T-helper 1 cell treated with Interleukin-12 subunit alpha and Interleukin-12 subunit beta and Interleukin-4 antibody, amounts not matched to agents 30 ng/mL and 1 ng/mL, for 36 hours (primary cell): ENCODE measurements around the gene RGPD3. TPM values are rescaled to one million over a fixed set of nuclear protein-coding genes. Genes with fewer than 3 reads are reported as not detected.
"Not testable (repeated sequence)": the region's sequence is repeated elsewhere in the genome, so short reads cannot be mapped to it uniquely, and the experiment has no call there.

ENCODE experiments used
- intact Hi-C: fragments of 100-400 bp; cut with micrococcal nuclease; formaldehyde crosslinking; loops from one replicate; pipeline ENCODE4 v1.15.1; 2024
- total RNA-seq: library from RNA; stranded (reverse); gene quantifications from 2 replicates; pipeline ENCODE4 v1.2.3, GENCODE V29; 2022

The RGPD3 gene
- total RNA-seq, 1 donor from 2014 or later = 0.32 TPM

DNA sequence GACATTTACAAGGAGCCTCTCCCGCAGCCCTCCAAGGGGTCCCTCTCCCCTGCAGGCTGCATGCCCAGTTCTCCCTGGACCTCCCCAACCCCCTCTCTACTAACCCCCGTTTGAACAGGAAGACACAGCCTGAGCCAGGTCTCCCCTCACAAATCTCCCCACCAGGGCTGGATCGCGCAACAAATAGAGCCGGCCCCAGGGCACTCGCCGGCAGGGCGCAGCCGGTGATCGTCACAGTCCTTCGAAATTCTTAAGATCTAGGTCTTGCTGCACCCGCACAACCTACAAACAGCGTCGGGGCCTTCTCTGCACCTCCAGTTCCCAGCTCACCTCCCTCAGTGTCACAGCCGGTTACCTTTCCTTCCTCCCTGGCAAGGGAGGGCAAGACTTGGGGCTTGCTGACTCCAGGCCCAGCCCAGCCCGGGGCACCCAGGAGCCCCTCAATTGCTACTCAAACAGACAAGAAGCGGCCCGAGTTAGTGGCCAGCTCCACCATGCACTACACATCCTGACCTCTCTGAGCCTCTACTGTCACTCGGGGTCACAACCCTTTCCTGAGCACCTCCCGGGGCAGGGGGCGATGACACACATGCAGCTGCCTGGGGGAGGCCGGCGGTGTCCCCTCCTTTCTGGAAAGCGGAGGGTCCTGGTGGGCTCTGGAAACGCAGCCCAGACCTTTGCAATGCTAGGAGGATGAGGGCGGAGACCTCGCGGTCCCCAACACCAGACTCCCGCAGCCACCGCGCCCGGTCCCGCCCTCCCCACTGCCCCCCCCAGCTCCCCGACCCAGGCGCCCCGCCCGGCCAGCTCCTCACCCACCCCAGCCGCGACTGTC is 18.6 kb upstream of the RGPD3 start, which contains the start of gene CD8B2:
TSS of gene CD8B2 (plus strand) at position 814 of the 835 bp plus-strand sequence. CDS start 63 bp downstream, outside the sequence.
- intact Hi-C loops = not testable (repeated sequence)

DNA sequence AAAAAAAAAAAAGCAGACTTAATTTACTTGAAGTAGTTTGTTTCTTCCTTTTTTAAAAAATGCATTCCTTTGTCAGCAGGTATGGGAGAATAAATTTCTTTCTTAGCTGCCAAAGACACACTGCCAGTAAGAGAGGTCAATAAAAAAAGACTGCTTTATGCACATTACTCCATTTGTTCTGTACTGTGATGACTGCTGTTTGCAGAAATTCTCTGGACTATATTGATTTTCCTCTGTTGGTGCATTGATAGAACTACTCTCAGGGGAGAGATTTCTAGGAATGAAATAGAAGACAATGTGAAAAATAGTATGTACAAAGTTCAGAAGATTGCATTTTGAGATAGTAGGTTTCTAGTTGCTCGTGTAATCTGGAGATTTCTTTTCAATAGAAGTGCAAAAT is 11.3 kb upstream of the RGPD3 start:
- intact Hi-C loops = not testable (repeated sequence)

DNA sequence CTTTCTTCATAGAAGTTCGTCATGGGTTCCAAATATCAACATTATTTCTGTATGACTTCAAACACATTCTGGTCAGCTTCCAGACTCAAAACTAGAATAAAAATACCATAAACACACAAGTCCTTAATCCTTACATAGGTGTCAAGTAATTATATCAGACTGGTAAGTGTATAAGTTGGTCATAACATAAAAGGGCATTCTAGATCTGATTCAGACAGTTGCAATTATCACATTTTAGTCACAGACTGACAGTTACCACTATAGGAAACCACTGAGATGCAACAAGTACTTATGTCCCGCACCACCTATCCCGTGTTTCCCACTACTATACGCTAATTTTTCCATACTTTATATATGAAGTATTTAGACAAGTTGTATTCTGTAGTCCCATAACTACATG is 9.4 kb upstream of the RGPD3 start:
- intact Hi-C loops = not testable (repeated sequence)

DNA sequence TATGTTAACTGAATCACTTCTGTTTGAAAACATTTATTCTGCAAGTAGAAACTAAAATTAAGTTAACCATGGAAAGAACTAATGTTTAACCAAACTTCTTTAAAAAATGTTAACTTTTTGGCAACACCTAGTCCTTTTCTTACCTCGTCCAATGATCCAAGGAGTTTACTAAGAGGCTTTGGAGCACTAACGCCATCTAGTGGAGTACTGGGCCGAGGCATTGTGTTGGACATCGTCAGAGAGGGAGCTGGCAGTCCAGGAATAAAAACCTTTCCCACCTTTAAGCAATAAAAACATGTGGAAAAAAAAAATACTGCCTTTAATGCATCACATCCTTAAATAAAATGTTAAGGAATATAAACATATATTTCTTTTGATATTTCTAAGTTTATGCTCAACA is 2.4 kb upstream of the RGPD3 start:
- intact Hi-C loops = loop anchor here (1.0 kb wide), 1 partner anchor 366 kb away; no protein-coding TSS in a partner anchor

DNA sequence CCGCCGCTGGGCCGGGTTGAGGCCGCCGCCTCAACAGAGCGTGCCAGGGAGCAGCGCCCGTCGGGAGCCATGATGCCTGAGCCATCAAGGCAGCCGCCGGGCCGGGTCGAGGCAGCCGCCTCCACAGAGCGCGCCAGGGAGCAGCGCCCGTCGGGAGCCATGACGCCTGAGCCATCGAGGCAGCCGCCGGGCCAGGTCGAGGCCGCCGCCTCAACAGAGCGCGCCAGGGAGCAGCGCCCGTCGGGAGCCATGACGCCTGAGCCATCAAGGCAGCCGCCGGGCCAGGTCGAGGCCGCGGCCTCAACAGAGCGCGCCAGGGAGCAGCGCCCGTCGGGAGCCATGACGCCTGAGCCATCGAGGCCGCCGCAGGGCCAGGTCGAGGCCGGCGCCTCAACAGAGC is 697 bp downstream of the RGPD3 start:
- intact Hi-C loops = not testable (repeated sequence)

DNA sequence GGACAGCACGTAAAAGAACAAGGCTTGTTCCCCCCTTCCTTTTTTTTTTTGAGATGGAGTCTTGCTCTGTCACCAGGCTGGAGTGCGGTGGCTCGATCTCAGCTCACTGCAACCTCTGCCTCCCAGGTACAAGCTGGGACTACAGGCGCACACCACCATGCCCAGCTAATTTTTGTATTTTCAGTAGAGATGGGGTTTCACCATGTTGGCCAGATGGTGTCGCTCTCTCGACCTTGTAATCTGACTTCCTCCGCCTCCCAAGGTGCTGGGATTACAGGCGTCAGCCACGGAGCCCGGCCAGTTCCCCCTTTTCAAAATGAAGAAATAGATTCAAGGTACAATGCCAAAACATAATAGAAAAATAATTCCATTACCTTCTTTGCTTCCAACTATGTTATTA is 6.3 kb downstream of the RGPD3 start:
- intact Hi-C loops = loop anchor here (5.0 kb wide), 1 partner anchor 80 kb away; no protein-coding TSS in a partner anchor

DNA sequence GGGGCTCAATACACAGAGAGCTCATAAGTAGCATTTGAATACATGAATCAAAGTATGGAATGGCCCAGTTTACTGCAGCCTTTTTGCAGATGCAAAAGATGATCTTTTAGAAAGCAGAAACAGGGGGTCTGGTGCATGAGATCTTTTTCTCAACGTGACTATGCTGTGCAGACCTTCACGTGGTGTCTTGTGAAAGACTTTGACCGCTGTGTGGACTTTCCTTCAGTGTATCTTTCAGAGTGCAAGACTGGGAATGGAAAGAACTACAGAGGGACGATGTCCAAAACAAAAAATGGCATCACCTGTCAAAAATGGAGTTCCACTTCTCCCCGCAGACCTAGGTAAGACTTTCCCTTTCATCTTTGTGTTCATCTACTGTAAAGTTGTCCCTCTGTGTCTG is 77.5 kb downstream of the RGPD3 start:
- intact Hi-C loops = not testable (repeated sequence)

DNA sequence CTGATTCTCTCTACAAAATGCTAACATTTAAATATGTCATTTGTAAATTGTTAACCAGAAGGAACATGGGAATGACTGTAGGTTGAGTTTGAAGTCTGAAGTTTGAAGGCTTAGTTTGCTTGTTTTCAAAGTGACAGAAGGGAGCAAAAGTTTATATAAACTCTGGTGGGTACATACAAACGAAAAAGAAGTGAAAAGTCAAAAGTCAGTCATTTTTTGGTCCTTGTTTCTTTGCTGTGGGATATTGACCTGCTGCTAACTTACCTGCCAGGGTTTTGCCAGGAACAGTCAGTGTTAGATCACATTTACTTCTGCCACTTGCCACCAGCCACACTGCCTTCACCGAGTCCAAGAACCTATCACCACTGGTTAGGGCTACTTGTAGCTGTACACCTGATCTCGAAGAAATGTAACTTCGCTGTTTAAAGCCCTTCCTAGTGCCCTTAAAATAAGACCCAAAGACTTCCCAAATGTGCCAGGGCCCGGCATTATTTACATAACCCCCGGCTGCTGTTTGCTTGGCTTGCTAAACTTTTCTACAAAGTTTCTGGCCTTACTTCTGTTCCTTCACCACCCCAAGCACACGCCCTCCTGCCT is 79.3 kb downstream of the RGPD3 start:
- intact Hi-C loops = not testable (repeated sequence)

DNA sequence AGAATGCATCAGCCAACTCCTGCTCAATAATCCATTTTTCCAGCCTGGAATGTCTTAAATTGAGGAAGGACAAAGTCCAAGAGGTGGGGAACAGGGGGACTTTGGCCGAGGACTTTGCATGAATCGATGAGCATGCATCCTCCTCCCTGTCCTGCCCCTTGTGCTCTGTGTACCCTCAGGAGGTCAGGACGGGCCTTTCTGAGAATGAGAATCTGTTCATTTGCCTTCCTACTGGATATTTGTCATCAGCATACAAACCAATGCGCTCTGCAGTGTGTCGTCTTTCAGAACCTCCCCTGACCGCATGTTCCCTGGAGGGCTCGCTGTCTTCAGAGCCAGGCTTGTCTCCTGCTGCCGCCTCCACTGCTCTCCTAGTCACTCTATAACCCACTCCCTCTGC is 83.7 kb downstream of the RGPD3 start:
- intact Hi-C loops = not testable (repeated sequence)

DNA sequence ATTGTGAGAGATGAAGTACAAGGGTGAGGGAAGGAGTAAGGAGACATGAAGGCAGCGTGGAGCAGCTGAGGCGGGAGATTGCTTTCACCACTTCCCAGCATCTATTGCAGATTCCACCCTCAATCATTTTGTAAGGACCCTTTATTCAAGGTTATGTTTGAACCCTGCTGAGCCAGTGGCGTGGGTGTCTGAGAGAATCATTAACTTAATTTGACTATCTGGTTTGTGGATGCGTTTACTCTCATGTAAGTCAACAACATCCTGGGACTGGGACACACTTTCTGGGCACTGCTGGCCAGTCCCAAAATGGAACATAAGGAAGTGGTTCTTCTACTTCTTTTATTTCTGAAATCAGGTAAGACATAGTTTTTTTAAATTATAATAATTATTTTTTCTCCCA is 86.3 kb downstream of the RGPD3 start:
- intact Hi-C loops = not testable (repeated sequence)

DNA sequence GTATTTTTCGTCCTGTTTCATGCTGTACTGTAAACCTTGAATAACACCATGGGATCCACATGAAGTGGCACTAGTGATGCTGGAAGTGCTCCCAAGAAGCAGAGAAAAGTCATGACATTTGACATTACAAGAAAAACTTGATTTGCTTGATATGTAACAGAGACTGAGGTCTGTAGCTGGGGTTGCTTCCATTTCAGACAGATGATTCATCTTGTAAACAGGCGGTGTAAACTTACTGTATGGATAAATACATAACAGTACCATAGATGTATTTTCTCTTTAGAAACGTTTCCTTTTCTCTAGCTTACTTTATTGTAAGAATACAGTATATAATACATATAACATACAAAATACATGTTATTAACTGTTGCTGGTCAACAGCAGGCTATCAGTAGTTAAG is 88.6 kb downstream of the RGPD3 start:
- intact Hi-C loops = not testable (repeated sequence)

DNA sequence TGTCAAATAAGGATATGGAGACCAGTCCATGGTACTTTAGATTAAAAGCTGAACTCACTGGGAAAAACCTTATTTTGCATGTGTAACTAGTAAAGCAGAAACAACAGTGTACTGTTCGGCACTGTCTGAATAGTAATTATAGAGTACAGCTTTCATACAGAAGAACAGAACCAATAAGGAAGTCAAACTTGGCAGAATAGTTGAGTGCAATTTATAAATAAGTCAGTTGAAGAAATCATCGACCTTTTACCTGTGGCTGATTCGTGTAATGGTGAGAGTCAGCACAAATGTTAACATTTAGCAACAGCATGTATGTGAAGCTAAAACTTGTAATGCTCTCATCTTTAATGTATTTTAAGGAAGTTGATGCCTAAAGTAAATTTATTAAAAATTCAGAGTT is 99.0 kb downstream of the RGPD3 start:
- intact Hi-C loops = not testable (repeated sequence)

DNA sequence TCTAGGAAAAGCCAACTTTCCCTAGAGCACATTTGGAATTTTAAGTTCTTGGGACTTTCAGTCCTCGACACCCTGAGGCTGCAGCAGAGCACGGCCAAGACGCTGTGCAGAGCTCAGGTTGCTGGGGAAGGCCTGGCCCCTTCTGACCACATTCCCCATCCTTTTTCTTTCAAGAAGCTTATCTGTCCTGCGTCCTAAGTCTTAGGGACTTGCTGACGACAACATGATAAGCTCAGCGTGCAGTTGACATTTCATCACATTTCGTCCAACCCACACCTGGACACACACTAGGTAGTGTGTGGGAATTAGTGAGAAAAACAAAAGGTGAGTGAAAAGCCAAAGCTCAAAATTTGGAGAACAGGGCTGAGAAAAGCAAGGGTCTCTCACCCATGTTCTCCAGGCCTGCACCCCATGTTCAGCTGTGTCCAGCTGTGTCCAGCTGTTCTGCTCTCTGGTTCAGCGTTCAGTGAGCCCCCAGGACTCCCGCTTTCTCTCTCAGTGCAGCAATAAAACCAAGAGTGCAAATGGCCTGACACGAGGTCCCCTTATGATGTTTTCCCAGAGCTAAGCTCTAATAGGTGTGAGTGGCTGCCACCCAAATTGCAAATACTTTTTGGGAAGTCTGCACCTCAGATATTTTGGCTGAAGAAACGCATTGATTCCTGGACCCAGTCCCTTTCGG is 101.9 kb downstream of the RGPD3 start:
- intact Hi-C loops = no loop called here

DNA sequence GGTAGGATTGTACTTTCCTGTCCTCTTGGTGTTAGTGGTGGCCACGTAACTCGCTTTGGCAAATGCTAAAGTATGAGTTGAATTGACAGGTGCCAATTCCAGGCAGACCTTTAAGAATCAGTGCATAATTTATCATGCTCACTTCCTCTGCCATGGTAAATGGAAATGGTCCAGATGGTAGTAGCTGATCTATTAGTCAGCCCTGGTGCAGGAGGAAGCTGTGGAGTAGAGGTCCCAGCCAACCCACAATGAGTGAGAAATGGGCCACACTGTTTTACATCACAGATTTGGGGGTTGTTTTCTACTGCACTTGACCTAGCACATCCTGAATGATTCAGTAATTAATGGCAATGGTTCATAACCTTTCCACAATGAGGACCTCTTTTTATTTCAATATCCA is 104.4 kb downstream of the RGPD3 start:
- intact Hi-C loops = no loop called here

DNA sequence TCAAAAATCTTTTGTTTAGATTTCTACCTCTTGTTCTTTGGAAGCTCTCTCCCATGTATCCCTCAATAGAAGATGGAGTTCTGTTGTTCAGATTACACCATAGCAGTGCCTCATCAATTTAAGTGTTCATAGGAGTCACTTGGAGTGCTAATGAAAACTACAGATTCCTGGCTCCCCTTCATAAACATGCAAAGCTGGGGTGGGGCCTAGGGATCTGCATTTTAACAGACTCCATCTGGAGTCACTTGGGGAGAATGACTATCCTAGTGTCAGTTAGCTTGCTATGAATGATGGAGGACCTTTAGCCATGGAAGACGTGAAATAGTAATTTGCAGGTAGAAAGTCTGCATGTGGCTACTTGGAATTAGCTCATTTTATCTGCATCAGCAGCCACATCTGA is 105.4 kb downstream of the RGPD3 start:
- intact Hi-C loops = no loop called here

DNA sequence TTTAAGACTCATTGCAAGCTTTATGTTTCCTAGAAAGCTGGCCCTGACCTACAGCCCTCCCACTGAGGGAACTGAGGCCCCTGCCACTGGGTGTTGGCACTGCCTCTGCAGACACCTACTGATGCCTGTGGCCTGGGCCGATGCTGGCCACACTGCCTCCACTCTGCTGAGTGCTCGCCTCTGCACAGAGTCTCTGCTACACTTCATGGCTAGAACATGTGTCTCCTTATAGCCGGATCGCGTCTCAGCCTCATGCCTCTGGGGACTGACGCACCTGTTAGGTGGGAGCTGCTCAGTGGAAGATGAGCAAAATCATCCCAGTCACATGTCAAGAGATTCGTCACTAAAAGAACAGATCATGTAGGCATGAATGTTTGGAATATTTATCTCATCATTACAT is 108.7 kb downstream of the RGPD3 start:
- intact Hi-C loops = no loop called here

DNA sequence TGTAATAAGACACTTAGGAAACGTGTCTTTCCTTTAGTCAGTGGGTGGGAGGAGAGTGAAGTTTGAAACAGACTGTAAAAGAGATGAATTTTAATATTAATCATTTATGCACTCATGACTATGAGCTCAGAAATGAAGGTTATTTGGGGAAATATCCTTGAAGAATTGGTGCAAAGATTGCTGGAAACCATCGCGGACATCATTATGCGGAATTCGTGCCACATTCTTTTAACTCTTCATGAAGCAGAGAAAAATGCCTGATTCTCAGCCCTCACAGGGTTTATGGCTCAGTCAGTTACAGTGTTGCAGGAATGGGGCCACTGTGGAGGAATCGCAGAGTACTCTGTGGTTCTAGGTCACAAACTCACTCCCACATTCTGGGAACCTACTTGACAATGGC is 109.7 kb downstream of the RGPD3 start:
- intact Hi-C loops = no loop called here

DNA sequence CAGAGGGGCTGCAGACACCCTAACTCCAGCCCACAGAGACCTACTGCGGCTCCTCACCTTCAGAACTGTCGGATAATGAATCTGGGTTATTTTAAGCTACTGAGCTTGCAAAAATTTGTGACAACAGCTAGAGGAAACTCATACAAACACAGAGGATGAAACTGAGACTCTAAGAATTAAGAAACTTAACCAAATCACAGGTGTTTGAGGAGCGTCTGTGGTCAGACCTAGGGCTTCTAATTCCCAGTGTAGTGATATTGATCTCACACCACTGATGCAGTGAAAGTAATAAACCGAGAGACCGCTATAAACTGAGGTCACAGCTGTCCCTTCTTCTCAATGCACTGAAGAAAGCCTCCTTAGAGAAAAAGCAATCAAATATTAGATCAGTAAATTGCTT is 110.1 kb downstream of the RGPD3 start:
- intact Hi-C loops = no loop called here

DNA sequence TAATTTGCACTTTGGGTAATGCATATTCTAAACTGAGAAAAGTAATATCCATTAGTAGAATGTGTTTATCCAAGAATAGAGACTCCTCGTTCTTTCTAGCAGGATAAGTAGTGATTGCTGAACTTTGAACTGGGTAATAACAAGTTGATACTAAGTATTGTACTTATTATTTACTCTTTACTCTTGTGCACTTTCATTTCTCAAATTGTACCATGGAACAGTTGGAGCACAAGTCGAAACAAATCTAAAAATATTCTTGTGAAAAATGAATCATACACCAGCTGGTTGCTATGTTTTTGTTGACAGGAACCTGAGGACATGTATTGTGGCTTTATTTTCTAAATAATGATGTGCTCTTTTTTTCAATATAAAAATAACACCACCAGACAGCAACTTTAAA is 111.9 kb downstream of the RGPD3 start:
- intact Hi-C loops = no loop called here

DNA sequence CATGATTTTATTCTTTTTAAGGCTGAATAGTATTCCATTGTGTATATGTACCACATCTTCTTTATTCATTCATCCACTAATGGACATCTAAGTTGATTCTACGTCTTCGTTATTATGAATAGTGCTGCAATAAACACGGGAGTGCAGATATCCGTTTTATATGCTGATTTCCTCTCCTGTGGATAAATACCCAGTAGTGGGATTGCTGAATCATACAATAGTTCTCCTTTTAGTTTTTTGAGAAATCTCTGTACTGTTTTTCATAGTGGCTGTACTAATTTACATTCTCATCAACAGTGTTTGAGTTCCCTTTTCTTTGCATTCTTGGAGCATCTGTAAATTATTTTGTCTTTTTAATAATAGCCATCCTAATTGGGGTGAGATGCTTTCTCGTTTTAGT is 114.5 kb downstream of the RGPD3 start:
- intact Hi-C loops = no loop called here

DNA sequence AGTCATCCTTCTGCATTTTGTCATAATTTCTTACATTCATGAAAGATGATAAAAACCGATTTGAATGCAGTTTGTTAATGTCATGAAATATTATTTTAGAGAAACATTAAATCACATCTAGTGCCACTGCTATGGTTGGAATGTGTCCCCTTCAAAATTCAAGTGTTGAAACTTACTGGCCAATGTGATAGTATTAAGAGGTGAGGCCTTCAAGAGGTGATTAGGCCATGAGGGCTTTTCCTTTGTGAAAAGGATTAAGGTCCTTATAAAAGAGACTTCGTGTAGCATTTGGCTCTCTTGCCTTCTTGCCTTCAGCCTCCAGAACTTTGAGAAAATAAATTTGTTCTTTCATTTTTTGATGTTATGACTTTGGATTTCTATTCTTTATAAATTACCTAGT is 117.2 kb downstream of the RGPD3 start:
- intact Hi-C loops = no loop called here

DNA sequence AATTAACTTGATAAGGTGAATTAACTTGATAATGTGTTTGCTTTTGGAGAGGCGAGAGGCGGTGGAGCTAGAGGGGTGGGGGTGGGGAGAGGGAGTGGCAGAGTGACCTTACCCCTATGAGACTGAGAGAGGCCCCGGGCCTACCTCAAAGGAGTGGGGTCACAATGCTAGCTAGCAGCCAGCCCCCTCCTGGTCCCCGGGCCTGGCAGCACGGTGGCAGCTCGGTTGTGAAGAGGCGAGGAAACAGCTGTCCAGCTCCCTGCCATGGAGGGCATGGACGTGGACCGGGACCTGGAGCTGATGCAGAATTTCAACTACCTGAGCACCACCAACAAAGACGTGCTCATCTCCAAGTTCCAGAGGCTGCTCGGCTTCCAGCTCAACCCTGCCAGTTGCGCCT is 123.9 kb downstream of the RGPD3 start:
- intact Hi-C loops = no loop called here
